ENCODE results near the gene COL6A1. TPM values are rescaled to one million over a fixed set of nuclear protein-coding genes. Genes with fewer than 3 reads are reported as not detected.

Gene COL6A1
- total RNA-seq, 1 donor from 2014 or later = 12.6 TPM

- Mint-ChIP-seq H3K4me3 (no peak overlapping the region), H3K4me1 (no peaks in the 10 kb centered on the region), H3K36me3 (peaks cover 5% of the 10 kb centered on the region), H3K27ac (no peak overlapping the region), H3K27me3 (ENCODE audit: insufficient read depth, low read depth) (peaks cover under 1% of the 10 kb centered on the region), H3K9me3 (no peaks in the 10 kb centered on the region)
- Histone ChIP-seq H4K20me1 (ENCODE audit: low read depth) (no peaks in the 10 kb centered on the region), H3K79me2 (ENCODE audit: low read depth) (no peaks in the 10 kb centered on the region), H3K9ac (no peak overlapping the region), H3K4me3 (no peak overlapping the region), H3K36me3 (no peaks in the 10 kb centered on the region), H3K4me1 (no peaks in the 10 kb centered on the region), H3K4me2 (no peak overlapping the region), H3K27me3 (no peaks in the 10 kb centered on the region), H3K9me3 (ENCODE audit: low read depth) (no peaks in the 10 kb centered on the region), H2AFZ (replicated peaks) (no peak overlapping the region), H3F3A (ENCODE audit: low read depth) (no peaks in the 10 kb centered on the region), H3K27ac (no peak overlapping the region)
- TF ChIP-seq EZH2phosphoT487 (IDR thresholded peaks at IDR 0.05) (no peak), CTCF (IDR thresholded peaks at IDR 0.05) (no peak), EZH2 (IDR thresholded peaks at IDR 0.05) (no peak)
- DNase-seq (ENCODE audit: low spot score) = no peak
Observed at GRCh38 chr21:45998871-45999580, 17.5 kb downstream of the COL6A1 start.

GRCh38 chr21:45999581-46000181, 18.1 kb downstream of the COL6A1 start:
- H3K4me1 Mint-ChIP-seq = peaks cover under 1% of the 10 kb centered on the region
- H3K27ac Mint-ChIP-seq = peak overlapping the region; percentile 34
- no peak for DNase-seq (ENCODE audit: low spot score)
- no peaks in the 10 kb centered on the region for H3K27me3 ChIP-seq
- H2AFZ ChIP-seq (replicated peaks) = no peak overlapping the region
- no peaks in the 10 kb centered on the region for H3K4me1 ChIP-seq
- no peak for TF ChIP-seq EZH2 (IDR thresholded peaks at IDR 0.05)
- no peak for TF ChIP-seq CTCF (IDR thresholded peaks at IDR 0.05)
- no peak for TF ChIP-seq EZH2phosphoT487 (IDR thresholded peaks at IDR 0.05)
- H3K27ac ChIP-seq = no peak overlapping the region
- H3K4me2 ChIP-seq = no peak overlapping the region
- no peaks in the 10 kb centered on the region for H3F3A ChIP-seq (ENCODE audit: low read depth)
- no peaks in the 10 kb centered on the region for H3K9me3 ChIP-seq (ENCODE audit: low read depth)
- H3K4me3 Mint-ChIP-seq = no peak overlapping the region
- H3K9ac ChIP-seq = no peak overlapping the region
- H3K36me3 ChIP-seq = no peaks in the 10 kb centered on the region
- peaks cover 1% of the 10 kb centered on the region for H3K27me3 Mint-ChIP-seq (ENCODE audit: insufficient read depth, low read depth)
- no peak overlapping the region for H3K4me3 ChIP-seq
- no peaks in the 10 kb centered on the region for H3K9me3 Mint-ChIP-seq
- no peaks in the 10 kb centered on the region for H4K20me1 ChIP-seq (ENCODE audit: low read depth)
- H3K36me3 Mint-ChIP-seq = peaks cover 6% of the 10 kb centered on the region
- no peaks in the 10 kb centered on the region for H3K79me2 ChIP-seq (ENCODE audit: low read depth)

DNA sequence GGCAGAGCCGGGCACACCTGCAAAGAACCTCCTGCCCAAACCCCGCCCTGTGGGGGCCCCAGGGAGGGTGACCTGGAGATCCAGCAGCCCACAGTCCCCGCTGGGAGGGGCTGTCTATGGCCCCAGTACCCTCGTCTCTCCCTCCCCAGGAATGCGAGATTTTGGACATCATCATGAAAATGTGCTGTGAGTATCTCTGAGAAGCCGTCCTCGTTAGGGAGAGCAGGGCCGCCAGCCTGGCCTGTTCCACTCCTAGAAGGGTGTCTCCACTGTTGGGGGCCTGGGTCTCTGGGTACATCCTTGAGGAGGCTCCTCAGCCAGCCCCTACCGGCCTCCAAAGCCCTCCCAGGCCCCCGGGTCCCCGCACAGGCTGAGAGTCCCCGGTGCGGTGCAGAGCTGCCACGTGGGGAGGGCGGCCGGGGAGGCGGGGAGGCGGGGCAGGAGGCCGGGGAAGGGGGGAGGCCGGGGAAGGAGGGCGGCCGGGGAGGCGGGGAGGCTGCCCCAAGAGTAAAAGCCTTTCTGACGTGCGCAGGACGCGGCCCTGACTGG, 18.7 kb downstream of the COL6A1 start:
- H3K4me1 Mint-ChIP-seq = peaks cover 4% of the 10 kb centered on the region

More for the DNA sequence above, 18.7 kb downstream of the COL6A1 start:
- no peak overlapping the region for H3K4me3 Mint-ChIP-seq
- H3K9me3 ChIP-seq (ENCODE audit: low read depth) = no peaks in the 10 kb centered on the region
- H3K4me1 ChIP-seq = no peaks in the 10 kb centered on the region
- no peak for DNase-seq (ENCODE audit: low spot score)
- H3K27me3 ChIP-seq = no peaks in the 10 kb centered on the region
- peaks cover 9% of the 10 kb centered on the region for H3K36me3 Mint-ChIP-seq
- no peak overlapping the region for H3K4me2 ChIP-seq
- H3K9me3 Mint-ChIP-seq = no peaks in the 10 kb centered on the region
- peaks cover 7% of the 10 kb centered on the region for H3K27me3 Mint-ChIP-seq (ENCODE audit: insufficient read depth, low read depth)
- H3K27ac ChIP-seq = no peak overlapping the region
- H4K20me1 ChIP-seq (ENCODE audit: low read depth) = no peaks in the 10 kb centered on the region
- H3K27ac Mint-ChIP-seq = no peak overlapping the region
- no peak overlapping the region for H3K4me3 ChIP-seq
- no peak for TF ChIP-seq EZH2 (IDR thresholded peaks at IDR 0.05)
- no peak for TF ChIP-seq EZH2phosphoT487 (IDR thresholded peaks at IDR 0.05)
- no peak for TF ChIP-seq CTCF (IDR thresholded peaks at IDR 0.05)
- no peaks in the 10 kb centered on the region for H3K79me2 ChIP-seq (ENCODE audit: low read depth)
- no peak overlapping the region for H2AFZ ChIP-seq (replicated peaks)
- H3F3A ChIP-seq (ENCODE audit: low read depth) = no peaks in the 10 kb centered on the region
- no peak overlapping the region for H3K9ac ChIP-seq
- no peaks in the 10 kb centered on the region for H3K36me3 ChIP-seq

Measured in neural progenitor cell (in vitro differentiated cells).